HuH-7 (cell line): ENCODE results near the gene CARD19.
"Not testable (repeated sequence)": the region's sequence is repeated elsewhere in the genome, so short reads cannot be mapped to it uniquely, and the experiment has no call there.

Source experiments
- DNase-seq: peaks from one replicate; pipeline ENCODE4 v3.0.0; 2011; ENCODE audit warnings: low spot score

CARD19 gene

DNA sequence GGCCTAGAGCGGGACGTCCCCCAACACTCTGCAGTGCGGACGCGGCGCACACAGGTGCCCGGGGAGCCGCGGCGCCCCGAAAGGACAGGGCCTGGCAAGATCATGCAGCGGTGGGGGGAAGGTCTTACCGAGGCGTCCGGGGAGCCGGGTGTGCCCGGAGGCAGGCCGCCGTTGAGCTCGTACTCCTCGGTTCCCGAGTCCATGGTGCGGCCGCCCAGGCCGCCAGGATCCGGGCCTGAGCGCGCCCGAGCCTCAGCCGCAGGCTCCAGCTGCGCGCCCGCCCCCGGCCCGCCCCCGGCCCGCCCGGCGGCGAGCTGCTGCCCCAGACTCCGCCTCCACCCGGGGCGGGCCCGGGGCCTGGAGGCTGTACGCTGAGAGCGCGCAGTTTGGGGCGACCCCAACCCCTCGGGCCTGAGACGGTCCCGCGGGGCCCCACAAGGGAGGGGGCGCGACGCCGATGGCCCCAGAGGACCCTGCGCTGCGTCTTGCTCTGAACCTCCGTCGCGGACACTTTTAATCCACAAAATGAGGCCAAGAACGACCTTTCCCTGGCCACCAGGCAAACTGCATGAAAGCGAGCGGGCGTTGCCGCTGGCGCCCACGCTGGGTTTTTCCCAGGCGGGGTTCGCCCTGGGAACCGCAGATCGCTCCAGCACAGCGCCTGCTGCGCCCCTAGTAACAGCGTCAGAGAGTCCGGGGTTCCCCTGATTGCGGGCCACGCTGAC lies 38.2 kb downstream of the CARD19 start, which contains the start of gene NINJ1:
NINJ1 (minus strand) TSS at position 237 of the 725 bp plus-strand sequence; CDS start at position 203, 34 bp downstream.
- DNase-seq, result peak; percentile 90

GRCh38 chr9:93134740-93135444 lies 38.9 kb downstream of the CARD19 start:
- no peak for DNase-seq

- DNase-seq, result no peak
Observed at GRCh38 chr9:93136011-93136440, 40.0 kb downstream of the CARD19 start.

GRCh38 chr9:93137362-93137761 lies 41.3 kb downstream of the CARD19 start:
- DNase-seq, result no peak

- DNase-seq, result no peak
Observed at GRCh38 chr9:93138171-93138764, 42.3 kb downstream of the CARD19 start.

DNA sequence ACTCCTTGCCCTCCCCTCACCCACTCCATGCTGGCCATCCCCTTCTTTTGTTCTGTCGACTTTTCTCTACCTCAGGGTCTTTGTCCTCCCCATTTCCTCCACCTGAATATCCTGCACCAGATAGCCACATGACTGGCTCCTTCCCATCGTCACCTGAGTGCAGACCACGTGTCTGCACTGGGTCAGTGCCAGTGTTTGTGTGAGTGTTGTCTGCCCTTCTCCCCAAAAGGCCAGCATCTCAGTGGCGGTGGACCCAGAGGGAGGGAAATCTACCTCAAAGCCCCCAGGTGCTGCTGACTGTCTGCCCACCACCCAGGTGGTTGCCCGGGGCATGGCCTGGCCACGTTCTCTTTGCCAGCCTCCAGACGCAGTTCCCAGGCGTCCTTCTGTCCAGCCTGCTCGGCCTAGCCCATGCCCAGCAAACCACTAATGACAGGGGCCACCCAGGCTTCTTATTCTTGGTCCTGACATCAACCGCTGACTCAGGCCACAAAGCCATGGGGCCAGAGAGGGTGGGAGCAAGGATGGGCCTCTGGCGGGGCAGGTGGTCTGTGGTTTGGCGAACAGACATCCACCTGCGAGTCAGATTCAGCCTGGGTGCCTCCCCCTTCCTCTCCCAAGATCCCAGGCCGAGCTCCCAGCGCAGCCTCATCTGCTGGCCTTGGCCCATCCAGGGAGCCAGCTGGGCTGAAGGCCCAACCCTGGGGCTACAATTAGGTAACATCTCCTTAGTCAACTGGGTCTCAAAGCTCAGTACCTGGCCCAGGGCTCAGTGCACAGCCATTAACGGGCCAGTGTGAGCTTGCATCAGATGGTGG lies 43.6 kb downstream of the CARD19 start:
- DNase-seq, result no peak

GRCh38 chr9:93141771-93142483 lies 45.9 kb downstream of the CARD19 start:
- DNase-seq, result no peak

DNA sequence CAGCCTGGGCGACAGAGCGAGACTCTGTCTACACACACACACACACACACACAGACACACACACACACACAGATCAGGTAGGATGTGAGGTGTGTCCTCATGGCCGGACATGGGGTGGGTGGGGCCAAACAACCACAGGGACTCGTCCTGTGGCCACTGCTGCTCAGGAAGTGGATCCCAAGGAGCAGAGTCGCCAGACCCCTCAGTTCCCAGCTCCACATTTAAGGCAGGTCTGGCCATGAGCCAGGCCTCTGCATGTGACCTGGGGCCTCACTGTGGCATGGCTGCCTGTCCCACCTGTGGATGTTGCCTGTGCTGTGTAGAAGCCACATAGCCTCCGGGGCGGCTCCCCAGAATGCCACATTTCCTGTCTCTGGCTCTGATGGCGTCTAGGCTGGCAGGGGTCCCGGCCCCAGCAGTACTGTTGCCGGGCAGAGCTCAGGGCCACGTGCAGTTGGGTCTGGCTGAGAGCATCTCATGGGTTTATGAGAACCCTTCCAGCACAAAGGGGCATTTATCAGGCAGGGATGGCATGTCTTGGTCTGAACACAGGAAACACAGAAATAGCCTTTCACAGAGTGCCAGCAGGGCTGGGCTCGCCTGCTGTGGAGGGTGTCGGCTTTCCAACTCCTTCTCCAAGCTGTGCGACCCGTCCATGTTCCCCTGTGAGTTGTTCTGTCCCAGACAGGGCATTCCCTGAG lies 48.0 kb downstream of the CARD19 start:
- DNase-seq, result no peak

GRCh38 chr9:93146696-93147095 lies 50.7 kb downstream of the CARD19 start:
- DNase-seq, result not testable (repeated sequence)

- no peak for DNase-seq
Observed at GRCh38 chr9:93147632-93148031, 51.6 kb downstream of the CARD19 start.

DNA sequence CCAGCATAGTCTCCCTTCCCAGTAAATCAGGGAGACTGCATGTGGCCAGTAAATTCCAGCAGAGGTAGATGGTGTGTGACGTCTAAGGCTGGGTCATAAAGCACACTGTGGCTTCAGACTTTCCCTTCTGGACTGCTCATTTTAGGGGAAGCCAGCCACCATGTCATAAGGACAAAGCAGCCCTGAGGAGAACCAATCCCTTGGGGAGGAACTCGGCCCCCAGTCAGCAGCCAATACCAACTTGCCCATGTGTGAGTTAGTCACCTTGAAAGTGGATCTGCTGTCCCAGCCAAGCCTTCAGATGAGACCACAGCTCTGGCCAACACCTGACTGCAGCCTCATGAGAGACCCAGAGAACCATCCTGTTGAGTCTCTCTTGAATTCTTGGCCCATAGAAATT lies 52.7 kb downstream of the CARD19 start:
- DNase-seq, result no peak

DNA sequence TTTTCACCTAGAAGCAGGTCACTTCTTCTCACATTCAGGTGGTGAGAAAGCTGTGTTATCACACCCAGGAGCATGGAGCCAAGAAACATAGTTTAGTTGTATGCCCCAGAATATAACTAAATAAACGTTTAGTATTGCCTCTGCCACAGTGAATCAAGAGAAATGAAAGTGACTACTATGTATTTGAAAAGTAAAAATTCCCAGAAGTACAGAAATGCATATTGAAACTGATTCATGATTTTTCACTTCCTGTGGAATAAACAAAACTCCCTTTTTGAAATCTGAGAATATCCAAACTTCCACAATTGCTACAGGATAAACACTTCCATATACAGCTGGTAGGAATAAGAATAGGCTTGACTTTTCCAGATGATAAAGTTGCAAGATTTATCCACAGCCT lies 53.3 kb downstream of the CARD19 start:
- no peak for DNase-seq

DNA sequence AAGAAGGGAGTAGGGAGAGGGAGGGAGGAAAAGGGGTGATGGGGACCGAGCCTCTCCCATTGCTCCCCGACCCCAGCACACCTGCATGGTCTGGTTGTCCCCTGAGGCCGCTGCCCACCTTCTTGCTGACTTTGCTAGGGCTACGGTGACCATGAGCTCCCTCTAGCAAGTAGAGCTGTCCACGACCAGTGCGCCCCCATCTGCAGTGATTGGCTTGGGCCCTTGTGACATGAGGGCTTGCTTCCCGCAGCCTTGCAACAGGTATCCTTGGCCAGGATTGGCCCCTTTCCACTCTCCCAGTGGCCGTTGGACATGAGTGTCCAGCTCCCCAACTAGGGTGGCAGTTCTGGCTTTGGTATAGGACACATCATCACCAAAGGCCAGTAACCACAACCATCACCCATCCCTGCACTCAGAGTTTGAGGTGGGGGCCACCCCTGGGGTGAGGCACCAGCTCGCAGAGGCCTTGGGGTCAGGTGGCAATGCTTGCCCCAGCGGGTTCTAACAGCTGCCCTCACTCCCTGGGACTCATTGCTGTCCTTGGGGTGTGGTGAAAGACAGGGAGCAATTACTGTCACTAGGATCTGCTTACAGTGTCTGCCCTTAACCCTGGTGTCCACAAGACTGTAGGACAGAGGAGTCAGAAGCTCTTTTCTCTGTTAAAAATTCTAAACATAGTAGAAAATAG lies 55.2 kb downstream of the CARD19 start:
- no peak for DNase-seq

DNA sequence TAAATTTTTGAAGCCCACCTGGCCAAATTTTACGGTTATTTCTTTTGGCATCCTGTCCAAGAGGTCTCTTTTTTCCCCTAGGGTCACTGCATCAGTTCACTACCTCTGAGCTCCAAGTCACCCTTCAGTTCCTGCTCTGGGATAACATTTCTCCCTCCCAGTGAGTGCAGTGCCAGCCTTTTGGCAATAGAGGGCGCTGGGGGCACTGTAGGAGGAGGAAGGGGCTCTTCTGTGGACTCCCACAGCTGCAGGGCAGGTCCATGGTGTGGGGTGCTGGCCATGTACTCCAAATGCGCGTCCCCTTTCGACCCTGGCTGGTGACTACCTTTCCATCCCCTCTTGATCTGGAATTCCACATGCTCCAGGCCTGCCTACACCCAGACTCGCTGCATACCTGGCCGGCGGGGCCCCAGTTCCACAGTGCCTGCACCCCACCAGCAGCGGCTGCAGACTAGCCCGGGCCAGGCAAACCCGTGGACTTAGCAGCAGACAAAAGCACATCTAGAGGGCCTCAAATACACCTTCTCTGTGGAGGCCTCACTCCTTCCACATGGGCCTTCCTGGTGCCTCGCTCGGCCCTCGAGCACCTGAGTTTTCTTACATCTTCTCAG lies 58.4 kb downstream of the CARD19 start:
- peak; percentile 84 for DNase-seq

DNA sequence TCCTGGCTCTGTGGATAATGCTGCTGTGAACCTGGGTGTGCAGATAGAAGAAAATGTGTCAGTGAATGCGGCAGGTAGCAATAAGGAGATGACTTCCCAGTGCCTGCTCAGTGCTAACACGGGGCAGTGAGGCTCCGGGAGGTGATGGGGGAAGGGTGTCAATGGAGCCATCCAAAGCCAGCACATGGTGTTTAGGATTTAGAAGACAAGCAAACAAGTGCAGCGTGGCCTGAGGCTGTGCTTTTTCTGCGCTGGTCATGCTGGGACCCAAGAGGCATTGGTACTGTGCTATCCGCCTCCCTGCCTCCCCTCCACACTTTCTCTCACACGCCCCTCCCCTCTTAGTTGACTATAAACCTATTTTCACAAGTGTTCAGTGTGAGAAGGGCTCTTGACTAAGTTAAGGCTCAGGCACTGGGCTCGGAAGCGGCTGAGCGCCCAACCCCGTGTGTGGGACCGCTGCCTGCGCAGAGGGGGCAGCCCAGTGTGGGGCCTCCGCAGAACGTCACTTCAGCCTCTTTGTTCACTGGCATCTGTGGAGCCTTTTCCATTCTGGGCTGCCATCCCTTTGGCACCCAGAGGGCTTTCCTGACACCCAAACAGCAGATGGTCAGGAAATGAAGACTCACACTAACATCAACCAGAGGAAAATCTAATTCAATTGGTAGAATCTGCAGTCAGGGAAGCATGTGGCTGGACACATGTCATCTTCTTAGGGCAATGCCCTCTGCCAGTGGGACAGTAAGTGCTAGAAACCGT lies 59.9 kb downstream of the CARD19 start:
- no peak for DNase-seq

DNA sequence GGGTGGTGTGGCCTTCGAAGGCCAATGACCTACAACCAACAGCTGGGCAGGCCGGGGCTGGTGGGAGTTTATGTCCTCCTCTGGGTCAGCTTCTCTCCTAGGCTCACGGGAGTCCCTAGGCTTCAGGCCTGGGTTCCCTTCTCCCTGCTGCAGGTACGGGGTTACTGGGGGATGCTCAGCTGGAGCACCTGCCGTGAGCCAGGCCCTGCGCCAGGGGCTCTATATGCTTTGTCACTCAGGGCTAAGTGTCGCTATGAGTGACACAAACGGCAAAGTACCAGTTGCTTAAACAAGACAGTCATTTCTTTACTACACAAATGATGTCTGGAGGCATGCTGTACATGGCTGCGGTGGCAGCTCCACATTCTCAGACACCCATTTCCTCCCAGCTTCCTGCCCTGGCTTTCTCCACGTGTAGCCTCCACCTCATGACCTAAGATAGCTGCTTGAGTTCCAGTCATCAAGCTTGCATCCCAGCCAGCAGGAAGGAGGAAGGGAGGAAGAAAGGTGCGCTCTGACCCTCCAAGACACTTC lies 60.5 kb downstream of the CARD19 start:
- DNase-seq, result no peak

GRCh38 chr9:93159601-93160471 lies 63.8 kb downstream of the CARD19 start:
- DNase-seq, result peak; percentile 89
